ENCODE results near the gene KDELR3.

Gene KDELR3

DNA sequence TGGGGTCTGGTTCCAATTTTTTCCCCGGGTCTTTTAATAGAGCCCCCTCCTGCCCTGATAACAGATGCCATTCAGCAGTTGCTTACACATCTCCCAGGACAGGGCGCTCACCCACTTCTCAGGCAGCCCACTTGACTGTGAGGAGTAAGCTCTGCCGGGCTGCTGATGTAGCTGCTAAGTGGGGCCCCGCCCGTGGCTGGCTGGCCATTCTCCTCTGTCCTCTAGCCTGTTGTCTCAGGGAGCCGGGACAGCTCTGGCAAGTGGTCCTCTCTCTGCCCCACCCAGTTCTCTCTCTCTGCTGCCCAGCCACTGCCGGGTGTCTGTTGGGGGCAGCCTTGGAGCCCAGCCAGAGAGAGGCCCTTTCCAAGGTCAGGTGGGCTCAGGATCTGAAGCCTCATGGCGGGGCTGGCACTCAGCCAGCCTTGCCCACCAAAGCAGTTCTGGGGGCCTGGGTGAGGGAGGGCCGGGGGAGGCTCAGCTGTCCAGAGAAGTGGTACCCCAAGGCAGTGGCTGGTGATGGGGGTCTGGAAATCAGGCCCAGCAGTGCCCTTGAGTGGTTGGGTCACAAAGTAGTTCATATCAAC lies 21.8 kb upstream of the KDELR3 start:
- H3K27ac ChIP-seq: no peak overlapping the region
- DNase-seq: no peak
- TF ChIP-seq, protein P1, sequence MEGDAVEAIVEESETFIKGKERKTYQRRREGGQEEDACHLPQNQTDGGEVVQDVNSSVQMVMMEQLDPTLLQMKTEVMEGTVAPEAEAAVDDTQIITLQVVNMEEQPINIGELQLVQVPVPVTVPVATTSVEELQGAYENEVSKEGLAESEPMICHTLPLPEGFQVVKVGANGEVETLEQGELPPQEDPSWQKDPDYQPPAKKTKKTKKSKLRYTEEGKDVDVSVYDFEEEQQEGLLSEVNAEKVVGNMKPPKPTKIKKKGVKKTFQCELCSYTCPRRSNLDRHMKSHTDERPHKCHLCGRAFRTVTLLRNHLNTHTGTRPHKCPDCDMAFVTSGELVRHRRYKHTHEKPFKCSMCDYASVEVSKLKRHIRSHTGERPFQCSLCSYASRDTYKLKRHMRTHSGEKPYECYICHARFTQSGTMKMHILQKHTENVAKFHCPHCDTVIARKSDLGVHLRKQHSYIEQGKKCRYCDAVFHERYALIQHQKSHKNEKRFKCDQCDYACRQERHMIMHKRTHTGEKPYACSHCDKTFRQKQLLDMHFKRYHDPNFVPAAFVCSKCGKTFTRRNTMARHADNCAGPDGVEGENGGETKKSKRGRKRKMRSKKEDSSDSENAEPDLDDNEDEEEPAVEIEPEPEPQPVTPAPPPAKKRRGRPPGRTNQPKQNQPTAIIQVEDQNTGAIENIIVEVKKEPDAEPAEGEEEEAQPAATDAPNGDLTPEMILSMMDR (IDR thresholded peaks at IDR 0.05; ENCODE audit: low read depth, low read length): no peak
- H3K36me3 ChIP-seq: no peaks in the 10 kb centered on the region
- H3K4me3 ChIP-seq (ENCODE audit: low read depth, low read length): no peak overlapping the region
- H3K27me3 ChIP-seq (ENCODE audit: insufficient read depth, low read depth, severe bottlenecking): no peaks in the 10 kb centered on the region
- H3K9me3 ChIP-seq (ENCODE audit: severe bottlenecking): no peaks in the 10 kb centered on the region

DNA sequence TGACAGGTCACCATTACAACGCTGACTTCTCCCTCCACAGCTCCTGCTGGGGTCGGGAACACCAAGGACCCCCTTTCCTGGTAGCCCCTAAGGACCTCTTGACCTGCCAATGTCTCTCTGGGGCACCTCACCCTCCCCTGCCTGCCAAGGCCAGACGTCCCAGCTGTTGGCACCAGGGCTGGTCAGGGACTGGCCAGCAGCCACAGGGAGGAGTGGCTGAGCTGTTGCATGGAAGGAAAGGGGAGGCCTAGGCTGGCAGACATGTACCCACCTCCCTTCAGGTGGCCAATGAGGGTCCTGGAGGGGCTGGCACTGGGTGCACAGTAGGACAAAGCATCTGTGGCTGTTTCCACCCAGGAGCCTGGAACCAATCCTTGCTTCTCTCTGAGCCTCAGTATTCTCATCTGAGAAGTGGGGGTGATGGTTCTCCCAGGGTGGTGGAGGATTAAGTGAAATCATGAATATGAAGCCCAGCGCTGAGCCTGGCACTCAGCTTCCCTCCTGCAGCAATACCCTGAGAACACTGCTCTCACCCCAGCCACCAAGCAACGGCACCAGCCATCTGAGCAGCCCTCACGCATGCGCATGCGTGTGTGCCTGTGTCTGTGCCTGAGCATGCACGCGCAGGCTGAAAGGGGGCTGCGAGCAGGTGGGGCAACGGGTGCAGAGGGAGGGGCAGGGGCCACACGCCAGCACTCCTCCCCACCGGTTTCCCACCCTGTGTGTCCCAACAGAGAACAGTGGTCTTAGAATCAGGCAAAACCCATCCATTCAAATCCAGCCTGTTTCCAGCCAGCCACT lies 18.8 kb upstream of the KDELR3 start:
- H3K36me3 ChIP-seq: no peaks in the 10 kb centered on the region; the same call in 1 of the 2 replicates
- TF ChIP-seq, protein P1 (IDR thresholded peaks at IDR 0.05; ENCODE audit: low read depth, low read length): no peak
- no peak overlapping the region for H3K27ac ChIP-seq
- H3K4me3 ChIP-seq (ENCODE audit: low read depth, low read length): no peak overlapping the region
- no peaks in the 10 kb centered on the region for H3K9me3 ChIP-seq (ENCODE audit: severe bottlenecking)
- H3K27me3 ChIP-seq (ENCODE audit: insufficient read depth, low read depth, severe bottlenecking): no peaks in the 10 kb centered on the region
- DNase-seq: no peak

DNA sequence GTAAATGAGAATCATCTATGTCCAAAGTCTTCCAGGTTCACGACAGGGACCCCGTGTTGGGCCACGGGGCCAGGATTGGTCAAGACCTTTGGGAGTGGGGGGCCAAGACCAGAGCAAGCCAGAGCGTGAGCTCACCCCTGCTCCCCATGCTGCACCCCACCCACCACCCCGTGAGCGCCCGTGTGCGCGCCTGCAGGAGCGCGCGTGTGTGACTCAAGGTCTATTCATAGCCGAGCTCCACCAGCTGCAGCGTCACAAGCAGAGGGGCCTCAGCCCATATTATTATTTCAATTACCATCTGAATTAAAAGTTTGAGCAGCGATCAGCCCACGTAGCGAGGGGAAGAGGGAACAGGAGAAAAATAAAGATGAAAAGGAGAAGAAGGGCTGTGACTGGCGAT lies 18.1 kb upstream of the KDELR3 start:
- H3K4me3 ChIP-seq (ENCODE audit: low read depth, low read length): no peak overlapping the region
- TF ChIP-seq, protein P1 (IDR thresholded peaks at IDR 0.05; ENCODE audit: low read depth, low read length): no peak
- H3K36me3 ChIP-seq: no peaks in the 10 kb centered on the region; the same call in 1 of the 2 replicates
- H3K9me3 ChIP-seq (ENCODE audit: severe bottlenecking): no peaks in the 10 kb centered on the region
- H3K27me3 ChIP-seq (ENCODE audit: insufficient read depth, low read depth, severe bottlenecking): no peaks in the 10 kb centered on the region
- no peak for DNase-seq
- no peak overlapping the region for H3K27ac ChIP-seq

DNA sequence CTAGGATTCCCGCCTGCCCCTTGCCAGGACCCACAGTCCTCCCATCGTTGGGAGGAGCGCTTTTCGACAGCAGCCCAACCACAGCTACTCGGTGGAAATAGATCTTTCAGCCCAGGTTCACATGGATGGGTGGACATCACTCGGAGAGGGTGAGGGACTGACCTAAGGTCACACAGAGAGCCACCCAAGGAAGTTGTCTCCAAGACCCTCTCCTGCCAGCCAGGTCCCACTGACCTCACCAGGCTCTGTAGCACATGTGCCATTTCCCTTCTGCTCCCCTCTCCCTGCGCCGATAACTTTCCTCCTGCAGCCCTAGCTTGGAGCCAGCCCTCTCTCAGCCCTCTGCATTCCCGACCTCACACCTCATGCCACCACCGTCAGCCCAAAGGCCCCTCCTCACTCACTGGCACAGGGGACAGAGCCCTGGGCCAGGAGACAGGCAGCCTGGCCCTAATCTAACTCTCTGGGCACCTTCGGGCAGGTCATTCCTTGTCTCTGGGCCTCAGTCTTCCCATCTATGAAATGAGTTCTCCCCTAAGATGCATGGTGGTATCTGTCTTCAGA lies 17.6 kb upstream of the KDELR3 start:
- peak overlapping the region; percentile 78 for H3K27ac ChIP-seq
- no peak overlapping the region for H3K4me3 ChIP-seq (ENCODE audit: low read depth, low read length)
- no peaks in the 10 kb centered on the region for H3K27me3 ChIP-seq (ENCODE audit: insufficient read depth, low read depth, severe bottlenecking)
- TF ChIP-seq, protein P1 (IDR thresholded peaks at IDR 0.05; ENCODE audit: low read depth, low read length): no peak
- no peak for DNase-seq
- H3K9me3 ChIP-seq (ENCODE audit: severe bottlenecking): no peaks in the 10 kb centered on the region
- H3K36me3 ChIP-seq: no peaks in the 10 kb centered on the region; the same call in 1 of the 2 replicates

DNA sequence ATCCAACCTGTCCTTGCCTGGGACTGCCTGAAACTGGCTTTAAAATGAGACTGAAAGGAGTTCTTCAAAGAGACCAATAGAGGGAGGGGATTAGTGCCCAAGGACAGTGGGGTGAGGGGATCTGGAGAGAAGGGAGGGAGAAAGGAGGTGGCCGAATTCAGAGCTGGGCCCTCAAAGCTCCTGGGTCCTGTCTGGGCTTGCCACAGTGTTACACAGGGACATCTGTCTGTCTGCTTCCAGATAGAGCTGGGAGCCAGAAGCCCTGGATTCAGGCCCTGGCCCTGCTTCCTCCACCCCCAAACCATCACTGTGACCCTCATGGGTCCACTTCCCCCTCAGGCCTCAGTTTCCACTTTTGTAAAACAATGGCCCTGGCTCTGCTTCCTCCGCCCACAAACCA lies 16.5 kb upstream of the KDELR3 start:
- Histone ChIP-seq H3K36me3 (no peaks in the 10 kb centered on the region; the same call in 1 of the 2 replicates), H3K4me3 (ENCODE audit: low read depth, low read length) (no peak overlapping the region), H3K27me3 (ENCODE audit: insufficient read depth, low read depth, severe bottlenecking) (no peaks in the 10 kb centered on the region), H3K27ac (peak overlapping the region; percentile 78), H3K9me3 (ENCODE audit: severe bottlenecking) (no peaks in the 10 kb centered on the region)
- DNase-seq: peak; percentile 74
- TF ChIP-seq, protein P1 (IDR thresholded peaks at IDR 0.05; ENCODE audit: low read depth, low read length): no peak
